Neural progenitor cell (in vitro differentiated cells): ENCODE measurements around the gene MICA.
"Not testable (repeated sequence)": the region's sequence is repeated elsewhere in the genome, so short reads cannot be mapped to it uniquely, and the experiment has no call there.

Experiments used
- CTCF ChIP-seq: fragments of 200-600 bp; sonication (generic); IDR thresholded peaks from 2 replicates; pipeline ENCODE4 v1.5.1; 2017; ENCODE audit warnings: antibody characterized with exemption, mild to moderate bottlenecking
- EZH2 ChIP-seq: fragments of 200-600 bp; sonication (generic); IDR thresholded peaks from 2 replicates; pipeline ENCODE4 v1.6.1; 2017; ENCODE audit warnings: antibody characterized with exemption, mild to moderate bottlenecking, moderate library complexity
- EZH2phosphoT487 ChIP-seq: fragments of 200-600 bp; sonication (generic); IDR thresholded peaks from 2 replicates; pipeline ENCODE4 v1.6.1; 2017; ENCODE audit warnings: antibody characterized with exemption

- TF ChIP-seq CTCF, EZH2, EZH2phosphoT487: not testable (repeated sequence)
Measured at GRCh38 chr6:31397153-31397499, 6.3 kb upstream of the MICA start.
